HepG2 (cell line): ENCODE data around the gene STXBP2. TPM values are rescaled to one million over a fixed set of nuclear protein-coding genes. Genes with fewer than 3 reads are reported as not detected.

ENCODE experiments used
- ATAC-seq: fragments of 200-7000 bp; cut with Tn5 transposase; 3 replicates; pipeline ENCODE4 v1.9.1; 2020; ENCODE audit warnings: mild to moderate bottlenecking, moderate library complexity
- BruUV-seq: library from RNA; stranded (reverse); fragments of 400-500 nt; replicated peaks from 2 replicates; lab custom pipeline; 2021; lab: Mats Ljungman, UMichigan
- CTCF ChIA-PET: fragments of 300-600 bp; formaldehyde crosslinking; extraction: SDS; loops from one replicate; lab custom pipeline; 2021; ENCODE audit warnings: low total read pairs, inconsistent platforms, low intra/inter-chr PET ratio; lab: Yijun Ruan, JAX
- POLR2A ChIA-PET: fragments of 350-600 bp; sonication (Branson Sonifier 250); formaldehyde crosslinking; loops from one replicate; lab custom pipeline; 2020; ENCODE audit warnings: antibody characterized with exemption, inconsistent platforms; lab: Yijun Ruan, JAX
- DNase-seq: peaks from one replicate; pipeline ENCODE4 v3.0.0-alpha.2; 2015; ENCODE audit warnings: low spot score
- FAIRE-seq: peaks from 3 replicates; lab custom pipeline; 2011; peaks lifted over from hg19 to GRCh38; lab: Jason Lieb, UNC
- H2AFZ ChIP-seq: one replicate; pipeline ENCODE4 v1.6.1; 2011; ENCODE audit warnings: low read length, inconsistent platforms
- H3K27ac ChIP-seq: fragments of 300-600 bp; 3 replicates; pipeline ENCODE4 v1.8.0; 2011; ENCODE audit warnings: mixed run types, mild to moderate bottlenecking, mixed read lengths, low read length, inconsistent platforms; ENCODE audit not compliant: insufficient read depth; ENCODE audit errors: extremely low read length
- H3K27me3 ChIP-seq, 2 experiments: fragments of 200-600 bp in 1 of 2; 2 replicates in 1 of 2; 3 replicates in 1 of 2; pipeline versions ENCODE4 v1.6.0 to v1.8.0; 2011; ENCODE audit warnings: low read length in 2 of 2, mild to moderate bottlenecking in 2 of 2, moderate library complexity in 2 of 2, inconsistent platforms in 1 of 2; ENCODE audit not compliant: insufficient read depth in 2 of 2, control insufficient read depth in 1 of 2
- H3K36me3 ChIP-seq, 2 experiments: fragments of 200-600 bp in 1 of 2; replicated peaks in 1 of 2; 2 replicates in 1 of 2; 3 replicates in 1 of 2; pipeline versions ENCODE4 v1.5.1 to v1.8.0; 2011; ENCODE audit warnings: low read length in 2 of 2, inconsistent platforms in 1 of 2; ENCODE audit not compliant: insufficient read depth in 2 of 2, control insufficient read depth in 1 of 2
- H3K4me1 ChIP-seq: 2 replicates; pipeline ENCODE4 v1.5.1; 2012; ENCODE audit warnings: low read length, inconsistent platforms; ENCODE audit not compliant: insufficient read depth
- H3K4me2 ChIP-seq: 2 replicates; pipeline ENCODE4 v1.6.0; 2011; ENCODE audit warnings: low read depth, low read length, inconsistent platforms
- H3K4me3 ChIP-seq, 3 experiments: fragments of 200-600 bp in 1 of 3; sonication (generic), shearing (Covaris generic) in 1 of 3; replicated peaks in 1 of 3; 2 replicates each; pipeline ENCODE4 v1.5.1; 2011 to 2016; ENCODE audit warnings: low read length in 3 of 3, inconsistent platforms in 2 of 3, low read depth in 2 of 3, mild to moderate bottlenecking in 2 of 3, control low read depth in 1 of 3, mixed read lengths in 1 of 3; ENCODE audit not compliant: insufficient read depth in 1 of 3
- H3K79me2 ChIP-seq: one replicate; pipeline ENCODE4 v1.6.1; 2011; ENCODE audit warnings: low read length, inconsistent platforms; ENCODE audit not compliant: insufficient read depth
- H3K9ac ChIP-seq: 2 replicates; pipeline ENCODE4 v1.6.0; 2011; ENCODE audit warnings: mild to moderate bottlenecking, low read depth, low read length, inconsistent platforms; ENCODE audit not compliant: insufficient read depth
- H3K9me3 ChIP-seq: 2 replicates; pipeline ENCODE4 v1.5.1; 2012; ENCODE audit warnings: mild to moderate bottlenecking, low read length
- H4K20me1 ChIP-seq: 2 replicates; pipeline ENCODE4 v1.6.0; 2011; ENCODE audit warnings: inconsistent platforms, mild to moderate bottlenecking, low read length, moderate library complexity; ENCODE audit not compliant: insufficient read depth
- NPAS2 ChIP-seq: sonication (generic); formaldehyde crosslinking; IDR thresholded peaks from 2 replicates; pipeline ENCODE4 v1.8.0; 2022; ENCODE audit warnings: mild to moderate bottlenecking, missing genetic modification reagents, borderline replicate concordance
- POLR2A ChIP-seq, 2 experiments: IDR thresholded peaks; 2 replicates each; pipeline ENCODE4 v1.6.1; 2011; ENCODE audit warnings: low read depth in 2 of 2, low read length in 2 of 2, mild to moderate bottlenecking in 1 of 2, moderate library complexity in 1 of 2; ENCODE audit not compliant: insufficient read depth in 1 of 2
- WGBS: methylation state at CpG from one replicate; pipeline ENCODE4 v1.1.6; 2017; ENCODE audit warnings: low lambda C conversion rate; 5-methylcytosine and 5-hydroxymethylcytosine counted together
- in situ Hi-C: cut with HindIII; loops from 2 replicates; pipeline ENCODE4 v1.10.0; 2017; ENCODE audit warnings: low pct_unique_long_range_greater_than_20kb; ENCODE audit not compliant: extremely low pct_ligation_motif_present
- intact Hi-C: fragments of 100-400 bp; cut with micrococcal nuclease; formaldehyde crosslinking; loops from one replicate; pipeline ENCODE4 v1.10.0; 2022; ENCODE audit not compliant: unreplicated experiment
- polyA plus RNA-seq, 8 experiments: library from polyadenylated mRNA; depleted of rRNA in 3 of 8; stranded (reverse) in 7 of 8; unstranded in 1 of 8; fragments of >200 nt; fragmentation: Illumina TruSeq in 4 of 8; extraction: Trizol in 4 of 8; gene quantifications; 2 replicates each; pipeline versions ENCODE4 v1.2.1 to v1.2.3, GENCODE V29; 2011 to 2016; ENCODE audit warnings: low read depth in 4 of 8, missing spikeins in 1 of 8, mixed read lengths in 1 of 8; ENCODE audit not compliant: insufficient read depth in 1 of 8
- total RNA-seq, 5 experiments: library from RNA; depleted of rRNA; stranded (reverse); fragments of >200 nt; fragmentation: Illumina TruSeq; extraction: Trizol; gene quantifications; 2 replicates each; pipeline ENCODE4 v1.2.3, GENCODE V29; 2016; ENCODE audit warnings: low read depth in 1 of 5
- TF ChIP-seq, protein P1 (sequence below), 2 experiments: sonication (generic) in 1 of 2; formaldehyde crosslinking in 1 of 2; IDR thresholded peaks; 2 replicates each; pipeline versions ENCODE4 v1.6.1 to v1.9.0; 2014 to 2022; ENCODE audit warnings: antibody characterized with exemption in 1 of 2, borderline replicate concordance in 1 of 2, inconsistent platforms in 1 of 2, low read depth in 1 of 2, missing genetic modification reagents in 1 of 2

Gene STXBP2
- total and polyA plus RNA-seq, 2 of the 13 experiments (the other 11 are each of a cell fraction or from before 2014, with no cell fraction given): 22.8 to 40.1 TPM

DNA sequence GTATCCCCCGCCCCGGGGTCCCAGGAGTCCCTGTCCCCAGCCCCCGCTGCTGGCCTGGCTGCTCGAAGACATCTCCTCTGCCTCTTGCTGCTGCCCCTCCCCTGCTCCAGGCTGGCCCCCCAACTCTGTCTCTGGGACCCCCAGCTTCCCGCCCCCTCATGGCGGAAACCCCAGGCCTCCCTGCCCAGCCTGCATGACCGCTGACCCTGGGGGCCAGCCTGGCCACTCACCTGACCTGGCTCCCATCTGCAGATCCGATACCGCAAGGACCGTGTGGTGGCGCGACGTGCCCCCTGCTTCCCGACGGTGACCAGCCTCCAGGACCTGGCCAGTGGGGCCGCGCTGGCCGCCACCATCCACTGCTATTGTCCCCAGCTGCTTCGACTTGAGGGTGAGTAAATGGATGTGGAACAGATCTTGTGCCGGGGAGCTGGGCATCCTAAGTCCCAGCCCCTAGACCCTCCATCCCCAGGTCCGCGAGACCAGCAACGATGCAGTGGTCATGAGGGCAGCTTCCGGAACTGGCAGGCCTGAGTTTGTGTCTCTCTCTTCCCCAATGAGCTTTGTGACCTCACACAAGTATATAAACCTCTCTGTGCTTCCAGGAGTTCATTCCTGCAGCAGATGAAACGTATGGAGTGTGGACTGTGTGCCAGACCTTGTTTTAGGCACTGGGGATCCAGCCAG lies 28.9 kb upstream of the STXBP2 start (continued):
- TF ChIP-seq, protein P1, sequence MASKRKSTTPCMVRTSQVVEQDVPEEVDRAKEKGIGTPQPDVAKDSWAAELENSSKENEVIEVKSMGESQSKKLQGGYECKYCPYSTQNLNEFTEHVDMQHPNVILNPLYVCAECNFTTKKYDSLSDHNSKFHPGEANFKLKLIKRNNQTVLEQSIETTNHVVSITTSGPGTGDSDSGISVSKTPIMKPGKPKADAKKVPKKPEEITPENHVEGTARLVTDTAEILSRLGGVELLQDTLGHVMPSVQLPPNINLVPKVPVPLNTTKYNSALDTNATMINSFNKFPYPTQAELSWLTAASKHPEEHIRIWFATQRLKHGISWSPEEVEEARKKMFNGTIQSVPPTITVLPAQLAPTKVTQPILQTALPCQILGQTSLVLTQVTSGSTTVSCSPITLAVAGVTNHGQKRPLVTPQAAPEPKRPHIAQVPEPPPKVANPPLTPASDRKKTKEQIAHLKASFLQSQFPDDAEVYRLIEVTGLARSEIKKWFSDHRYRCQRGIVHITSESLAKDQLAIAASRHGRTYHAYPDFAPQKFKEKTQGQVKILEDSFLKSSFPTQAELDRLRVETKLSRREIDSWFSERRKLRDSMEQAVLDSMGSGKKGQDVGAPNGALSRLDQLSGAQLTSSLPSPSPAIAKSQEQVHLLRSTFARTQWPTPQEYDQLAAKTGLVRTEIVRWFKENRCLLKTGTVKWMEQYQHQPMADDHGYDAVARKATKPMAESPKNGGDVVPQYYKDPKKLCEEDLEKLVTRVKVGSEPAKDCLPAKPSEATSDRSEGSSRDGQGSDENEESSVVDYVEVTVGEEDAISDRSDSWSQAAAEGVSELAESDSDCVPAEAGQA (IDR thresholded peaks at IDR 0.05; ENCODE audit: low read depth): no peak
- TF ChIP-seq, protein P1 (CRISPR knock-in tag; IDR thresholded peaks at IDR 0.05; ENCODE audit: borderline replicate concordance): no peak

DNA sequence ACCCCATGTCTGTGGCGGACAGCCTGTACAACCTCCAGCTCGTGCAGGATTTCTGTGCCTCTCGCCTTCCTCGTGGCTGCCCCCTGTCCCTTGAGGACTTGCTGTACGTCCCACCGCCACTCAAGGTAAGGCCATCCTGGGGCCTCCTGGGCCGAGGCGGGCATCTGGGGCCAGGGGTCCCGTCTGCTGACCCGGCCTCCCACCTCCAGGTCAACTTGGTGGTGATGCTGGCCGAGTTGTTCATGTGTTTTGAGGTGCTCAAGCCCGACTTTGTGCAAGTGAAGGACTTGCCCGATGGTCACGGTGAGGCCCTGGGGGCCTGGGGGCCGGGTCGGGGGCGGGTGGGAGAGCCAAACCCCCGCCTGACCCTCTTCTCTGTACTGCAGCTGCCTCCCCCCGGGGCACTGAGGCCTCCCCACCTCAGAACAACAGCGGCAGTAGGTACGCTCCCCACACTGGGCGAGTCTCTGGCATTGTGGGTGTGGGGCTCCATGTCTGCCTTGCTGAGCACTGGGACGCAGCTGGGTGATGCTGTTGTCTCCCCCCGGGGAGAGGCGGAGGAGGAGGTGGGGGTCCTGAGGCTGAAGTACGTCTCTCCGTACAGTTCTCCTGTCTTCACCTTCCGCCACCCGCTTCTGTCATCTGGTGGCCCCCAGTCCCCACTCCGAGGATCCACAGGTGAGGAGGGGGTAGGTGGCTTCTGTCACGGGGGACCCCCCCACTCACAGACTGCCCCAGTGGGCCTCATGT lies 26.2 kb upstream of the STXBP2 start:
- Histone ChIP-seq H2AFZ (no peak overlapping the region), H3K9me3 (no peaks in the 10 kb centered on the region), H3K27ac (no peak overlapping the region), H3K36me3 (peaks cover 44 to 56% of the 10 kb centered on the region in 2 experiments), H4K20me1 (peaks cover 8% of the 10 kb centered on the region; the same call in 1 of the 2 replicates), H3K4me1 (no peaks in the 10 kb centered on the region), H3K4me3 (no peak overlapping the region), H3K27me3 (no peaks in the 10 kb centered on the region), H3K9ac (no peak overlapping the region), H3K4me2 (no peak overlapping the region), H3K79me2 (no peaks in the 10 kb centered on the region)
- in situ Hi-C loops: no loop called here
- DNase-seq (no peak), ATAC-seq (no peak), FAIRE-seq (no peak)
- BruUV-seq: no TSS peak
- intact Hi-C loops: no loop called here
- no peak for TF ChIP-seq NPAS2 (CRISPR knock-in tag)
- 0 out of 4 replicates have a peak, but pooled peaks of 1 of the 2 experiments have one; percentile 5 for TF ChIP-seq POLR2A (IDR thresholded peaks at IDR 0.05; ENCODE audit: insufficient read depth in 1 of 2, low read depth in 2 of 2, low read length in 2 of 2)
- CTCF ChIA-PET: no interaction called here
- POLR2A ChIA-PET: no interaction called here
- 100% methylated on average over 11 of the region's 31 CpGs for WGBS
